CD4-positive, alpha-beta memory T cell (primary cell): ENCODE measurements around the gene RCBTB1. TPM values are rescaled to one million over a fixed set of nuclear protein-coding genes. Genes with fewer than 3 reads are reported as not detected.
A peak's percentile ranks its signal among the peaks of the same experiment; 100 is the strongest.

Experiments
- CTCF ChIA-PET: fragments of 350-600 bp; sonication (Branson Sonifier 250); formaldehyde crosslinking; loops from one replicate; lab custom pipeline; 2021; ENCODE audit warnings: inconsistent platforms; ENCODE audit not compliant: partially characterized antibody; lab: Charles Lee
- POLR2A ChIA-PET: fragments of 350-600 bp; sonication (Branson Sonifier 250); formaldehyde crosslinking; loops from one replicate; lab custom pipeline; 2021; ENCODE audit not compliant: partially characterized antibody; lab: Charles Lee
- DNase-seq, 5 donors: peaks; one replicate each; pipeline versions ENCODE4 v3.0.0 to v3.0.0-alpha.2; 2020 to 2022; ENCODE audit warnings: mixed read lengths in 1 of 5
- H3K27ac ChIP-seq: one replicate; pipeline ENCODE4 v1.7.0; 2013; ENCODE audit warnings: low read depth, low read length
- H3K27me3 ChIP-seq: 2 replicates; pipeline ENCODE4 v1.7.0; 2013; ENCODE audit warnings: mild to moderate bottlenecking, low read length, moderate library complexity; ENCODE audit not compliant: insufficient read depth
- H3K36me3 ChIP-seq: 2 replicates; pipeline ENCODE4 v1.7.0; 2013; ENCODE audit warnings: mild to moderate bottlenecking, low read length, moderate library complexity; ENCODE audit not compliant: insufficient read depth
- H3K4me1 ChIP-seq: 2 replicates; pipeline ENCODE4 v1.7.0; 2013; ENCODE audit warnings: mild to moderate bottlenecking, low read length, moderate library complexity; ENCODE audit not compliant: insufficient read depth
- H3K4me3 ChIP-seq, 2 donors: one replicate each; pipeline ENCODE4 v1.7.0; 2013; ENCODE audit warnings: low read length in 2 of 2, mild to moderate bottlenecking in 1 of 2
- H3K9me3 ChIP-seq, 2 donors: one replicate each; pipeline ENCODE4 v1.7.0; 2013; ENCODE audit warnings: low read length in 2 of 2, control low read depth in 1 of 2; ENCODE audit not compliant: control insufficient read depth in 1 of 2
- H3K27ac Mint-ChIP-seq, 7 donors: one replicate each; pipeline ENCODE4 v1.8.0; 2020 to 2021; ENCODE audit warnings: mixed read lengths in 7 of 7, mild to moderate bottlenecking in 6 of 7, inconsistent platforms in 3 of 7, moderate library complexity in 3 of 7
- H3K27me3 Mint-ChIP-seq, 2 donors: one replicate each; pipeline ENCODE4 v1.8.0; 2020 to 2021; ENCODE audit warnings: mixed read lengths in 2 of 2
- H3K36me3 Mint-ChIP-seq, 2 donors: one replicate each; pipeline ENCODE4 v1.8.0; 2020 to 2021; ENCODE audit warnings: mixed read lengths in 2 of 2, inconsistent platforms in 1 of 2, mild to moderate bottlenecking in 1 of 2
- H3K4me1 Mint-ChIP-seq, 4 donors: one replicate each; pipeline ENCODE4 v1.8.0; 2020 to 2021; ENCODE audit warnings: mixed read lengths in 4 of 4, mild to moderate bottlenecking in 1 of 4
- H3K4me3 Mint-ChIP-seq, 8 donors: one replicate each; pipeline ENCODE4 v1.8.0; 2020 to 2021; ENCODE audit warnings: mixed read lengths in 8 of 8, mild to moderate bottlenecking in 7 of 8, moderate library complexity in 6 of 8, inconsistent platforms in 3 of 8
- H3K9me3 Mint-ChIP-seq, 8 donors: one replicate each; pipeline ENCODE4 v1.8.0; 2020 to 2021; ENCODE audit warnings: mixed read lengths in 8 of 8, mild to moderate bottlenecking in 5 of 8, inconsistent platforms in 3 of 8, moderate library complexity in 1 of 8
- intact Hi-C: fragments of 100-400 bp; cut with micrococcal nuclease; formaldehyde crosslinking; loops from one replicate; pipeline ENCODE4 v1.15.1; 2023
- polyA plus RNA-seq, 2 donors: library from polyadenylated mRNA; unstranded; fragments of 300-500 nt; fragmentation: Illumina TruSeq; gene quantifications; one replicate each; pipeline ENCODE4 v1.2.3, GENCODE V29; 2021
- total RNA-seq, 2 experiments: library from RNA; stranded (reverse); gene quantifications; one replicate each; pipeline ENCODE4 v1.2.3, GENCODE V29; 2021

The RCBTB1 gene
- total and polyA plus RNA-seq, 4 experiments from 2014 or later = 11.2 to 21.3 (median 17.4) TPM

DNA sequence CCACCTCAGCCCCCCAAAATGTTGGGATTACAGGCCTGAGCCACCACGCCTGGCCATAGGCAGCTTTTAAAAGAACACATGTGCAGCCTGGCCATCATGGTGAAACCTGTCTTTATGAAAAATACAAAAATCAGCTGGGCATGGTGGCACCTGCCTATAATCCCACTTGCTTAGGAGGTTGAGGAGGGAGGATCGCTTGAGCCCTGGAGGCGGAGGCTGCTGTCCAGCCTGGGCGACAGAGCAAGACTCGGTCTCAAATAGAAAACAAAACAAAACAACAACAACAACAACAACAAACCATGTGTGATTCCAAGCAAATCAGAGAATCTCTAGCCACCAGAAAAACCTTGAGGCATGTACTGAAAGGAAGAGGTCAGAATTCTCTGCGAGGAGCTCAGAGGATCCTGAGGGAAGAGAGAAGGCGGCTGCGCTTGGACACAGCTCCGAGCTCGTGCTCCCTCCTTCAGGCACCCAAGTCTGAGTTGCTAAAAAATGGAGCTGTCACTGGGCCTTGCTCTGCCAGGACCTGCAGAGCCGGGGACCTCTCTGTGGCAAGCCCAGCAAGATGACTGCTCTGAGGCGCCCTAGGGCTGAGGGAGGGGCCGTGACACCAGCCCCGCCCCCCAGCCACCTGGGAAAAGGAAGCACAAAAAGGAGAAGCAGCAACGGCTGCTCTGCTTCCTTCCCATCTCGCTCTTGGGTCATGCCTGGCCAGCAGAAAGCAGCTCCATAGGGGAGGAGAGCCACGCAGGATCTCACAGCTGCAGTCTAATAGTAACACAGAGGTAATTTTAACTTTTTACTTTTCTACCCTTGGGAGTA is 42.7 kb upstream of the RCBTB1 start, which contains the start of gene ARL11:
Gene ARL11, plus strand, starts transcription at position 677 of the 822 bp plus-strand sequence. CDS start 1,941 bp downstream, outside the sequence.
- peak within 1 kb of the TSS; percentile 67 to 93 (median 82) for H3K4me3 Mint-ChIP-seq
- intact Hi-C loops = no loop called here
- DNase-seq = peak in 3 of 5 donors; percentile 13 to 35 (median 17)
- H3K4me3 ChIP-seq = peak within 1 kb of the TSS; percentile 14 to 29
- no peaks in the 10 kb centered on the region for H3K27me3 ChIP-seq
- H3K27ac Mint-ChIP-seq = peak within 1 kb of the TSS in 5 of 7 donors; percentile 15 to 83 (median 60)
- peaks cover 0 to 1% of the 10 kb centered on the region in 2 donors for H3K27me3 Mint-ChIP-seq
- ChIA-PET POLR2A (no interaction called here), CTCF (interaction anchor here (1.2 to 1.8 kb wide), 2 partner anchors 63 to 163 kb away, joined by 3 to 6 read pairs; partner anchors contain the start of genes EBPL and KPNA3)
- H3K4me1 ChIP-seq = peaks cover 9% of the 10 kb centered on the region
- H3K27ac ChIP-seq = no peak within 1 kb of the TSS
- H3K9me3 Mint-ChIP-seq = no peaks in the 10 kb centered on the region
- H3K9me3 ChIP-seq = no peaks in the 10 kb centered on the region
- H3K36me3 ChIP-seq = no peaks in the 10 kb centered on the region
- peaks cover 4 to 13% (median 11%) of the 10 kb centered on the region in 4 donors for H3K4me1 Mint-ChIP-seq
- no peaks in the 10 kb centered on the region for H3K36me3 Mint-ChIP-seq

DNA sequence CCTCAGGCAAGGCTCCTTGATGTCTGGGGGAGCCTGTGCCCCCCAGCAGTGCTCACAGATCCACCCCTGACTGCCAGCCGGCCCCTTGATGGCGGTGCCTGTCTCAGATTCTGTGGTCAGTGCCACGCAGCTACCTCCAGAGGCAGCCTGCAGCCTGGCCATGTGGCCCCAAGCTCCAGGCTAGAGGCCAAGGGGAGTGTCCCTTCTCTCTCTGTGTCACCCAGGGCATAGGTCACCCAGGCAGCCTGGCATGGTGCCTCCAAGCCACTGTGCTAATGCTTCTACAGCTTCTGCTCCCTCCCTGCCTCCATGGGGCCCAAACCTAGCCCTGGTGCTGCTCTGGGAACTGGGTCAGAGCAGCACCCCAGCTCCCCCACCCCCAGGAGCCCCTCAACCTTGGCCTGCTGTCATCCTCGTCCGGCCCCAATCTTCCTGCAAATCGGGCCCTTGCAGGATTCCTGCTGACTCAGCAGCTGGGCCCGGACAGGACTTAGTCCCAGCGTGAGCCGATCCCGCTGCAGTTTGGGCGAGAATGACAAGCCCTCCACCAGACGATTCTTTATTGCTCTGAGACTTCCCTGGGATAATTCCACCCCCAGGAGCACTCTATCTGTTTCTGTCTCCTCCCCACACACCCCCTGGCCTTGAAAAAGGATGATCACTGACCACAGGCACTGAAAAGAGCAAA is 40.2 kb upstream of the RCBTB1 start:
- H3K9me3 ChIP-seq = no peaks in the 10 kb centered on the region
- no peak overlapping the region for H3K27ac ChIP-seq
- H3K27ac Mint-ChIP-seq = no peak overlapping the region
- no peaks in the 10 kb centered on the region for H3K36me3 ChIP-seq
- no peaks in the 10 kb centered on the region for H3K27me3 ChIP-seq
- peaks cover 0 to 1% of the 10 kb centered on the region in 2 donors for H3K27me3 Mint-ChIP-seq
- DNase-seq = no peak
- POLR2A ChIA-PET = no interaction called here
- no peak overlapping the region for H3K4me3 ChIP-seq
- peaks cover 9% of the 10 kb centered on the region for H3K4me1 ChIP-seq
- peaks cover 4 to 13% (median 11%) of the 10 kb centered on the region in 4 donors for H3K4me1 Mint-ChIP-seq
- intact Hi-C loops = no loop called here
- CTCF ChIA-PET = interaction anchor here (0.9 kb wide), 1 partner anchor 23 kb away, joined by 3 read pairs; no protein-coding TSS in a partner anchor
- H3K4me3 Mint-ChIP-seq = no peak overlapping the region
- no peaks in the 10 kb centered on the region for H3K9me3 Mint-ChIP-seq
- H3K36me3 Mint-ChIP-seq = no peaks in the 10 kb centered on the region

DNA sequence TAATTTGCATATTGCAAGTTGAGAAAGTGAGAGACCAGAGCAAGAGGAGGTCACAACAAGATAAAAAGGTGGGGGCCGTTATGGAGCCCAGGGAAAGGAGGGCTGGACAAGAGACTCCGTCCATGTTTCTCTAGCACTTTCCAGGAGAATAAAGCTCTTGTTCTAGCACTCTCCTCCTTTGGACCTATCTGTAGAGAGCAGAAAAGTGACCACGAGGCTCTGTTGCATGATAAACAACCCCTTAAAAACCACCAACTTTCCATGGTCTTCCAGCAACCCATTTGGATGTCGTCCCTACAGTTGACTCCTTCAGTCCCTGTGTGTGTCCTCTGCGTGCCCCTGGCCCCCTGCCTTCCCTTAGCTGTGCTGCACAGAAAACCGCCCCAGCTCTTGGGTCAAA is 38.9 kb upstream of the RCBTB1 start:
- H3K4me1 ChIP-seq = peaks cover 9% of the 10 kb centered on the region
- intact Hi-C loops = no loop called here
- H3K4me1 Mint-ChIP-seq = peaks cover 3 to 11% (median 10%) of the 10 kb centered on the region in 4 donors
- no peak overlapping the region for H3K4me3 Mint-ChIP-seq
- peak overlapping the region in 1 of 7 donors; percentile 3 for H3K27ac Mint-ChIP-seq
- no peak for DNase-seq
- no peaks in the 10 kb centered on the region for H3K9me3 ChIP-seq
- no peaks in the 10 kb centered on the region for H3K36me3 Mint-ChIP-seq
- H3K36me3 ChIP-seq = no peaks in the 10 kb centered on the region
- no peaks in the 10 kb centered on the region for H3K9me3 Mint-ChIP-seq
- no peak overlapping the region for H3K4me3 ChIP-seq
- H3K27me3 ChIP-seq = no peaks in the 10 kb centered on the region
- ChIA-PET POLR2A (no interaction called here), CTCF (no interaction called here)
- no peak overlapping the region for H3K27ac ChIP-seq
- H3K27me3 Mint-ChIP-seq = peaks cover 2 to 4% of the 10 kb centered on the region in 2 donors

DNA sequence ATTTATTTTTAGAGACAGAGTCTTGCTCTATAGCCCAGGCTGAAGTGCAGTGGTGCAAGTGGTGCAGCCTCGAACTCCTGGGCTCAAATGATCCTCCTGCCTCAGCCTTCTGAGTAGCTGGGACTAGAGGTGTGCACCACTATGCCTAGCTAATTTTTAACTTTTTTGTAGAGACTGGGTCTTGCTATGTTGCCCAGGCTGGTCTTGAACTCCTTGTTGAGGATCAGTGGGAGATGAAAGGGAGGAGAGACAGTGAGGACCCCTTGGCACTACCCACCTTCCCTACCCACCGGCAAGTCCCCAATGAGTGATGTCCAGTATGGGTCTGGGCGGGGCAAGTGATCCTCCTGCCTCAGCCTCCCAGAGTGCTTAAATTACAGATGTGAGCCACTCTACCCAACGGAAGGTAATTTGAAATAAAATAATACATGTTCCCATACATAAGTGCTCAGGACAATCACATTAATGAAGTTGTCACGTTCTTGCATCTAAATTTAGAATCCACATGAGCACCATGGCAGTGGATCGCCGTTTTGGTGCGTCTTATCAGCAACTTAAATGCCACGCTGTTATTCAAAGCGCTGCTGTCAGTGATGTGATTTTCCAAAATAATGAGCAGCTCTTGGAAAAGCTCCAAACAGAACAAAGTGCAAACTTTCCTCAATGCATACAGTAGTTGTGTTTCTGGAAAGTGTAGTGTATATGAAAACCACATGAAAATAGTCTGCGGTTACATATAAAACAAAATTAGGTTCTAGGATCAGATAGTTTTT is 37.0 kb upstream of the RCBTB1 start:
- H3K9me3 ChIP-seq = no peaks in the 10 kb centered on the region
- H3K4me3 ChIP-seq = no peak overlapping the region
- no peaks in the 10 kb centered on the region for H3K9me3 Mint-ChIP-seq
- no peaks in the 10 kb centered on the region for H3K4me1 ChIP-seq
- peaks cover 0 to 3% (median 0%) of the 10 kb centered on the region in 4 donors for H3K4me1 Mint-ChIP-seq
- ChIA-PET CTCF (no interaction called here), POLR2A (no interaction called here)
- H3K27ac Mint-ChIP-seq = no peak overlapping the region
- H3K36me3 ChIP-seq = no peaks in the 10 kb centered on the region
- H3K27me3 Mint-ChIP-seq = peaks cover 4% of the 10 kb centered on the region in 2 donors
- H3K4me3 Mint-ChIP-seq = no peak overlapping the region
- intact Hi-C loops = no loop called here
- no peak overlapping the region for H3K27ac ChIP-seq
- no peaks in the 10 kb centered on the region for H3K27me3 ChIP-seq
- DNase-seq = no peak
- no peaks in the 10 kb centered on the region for H3K36me3 Mint-ChIP-seq

DNA sequence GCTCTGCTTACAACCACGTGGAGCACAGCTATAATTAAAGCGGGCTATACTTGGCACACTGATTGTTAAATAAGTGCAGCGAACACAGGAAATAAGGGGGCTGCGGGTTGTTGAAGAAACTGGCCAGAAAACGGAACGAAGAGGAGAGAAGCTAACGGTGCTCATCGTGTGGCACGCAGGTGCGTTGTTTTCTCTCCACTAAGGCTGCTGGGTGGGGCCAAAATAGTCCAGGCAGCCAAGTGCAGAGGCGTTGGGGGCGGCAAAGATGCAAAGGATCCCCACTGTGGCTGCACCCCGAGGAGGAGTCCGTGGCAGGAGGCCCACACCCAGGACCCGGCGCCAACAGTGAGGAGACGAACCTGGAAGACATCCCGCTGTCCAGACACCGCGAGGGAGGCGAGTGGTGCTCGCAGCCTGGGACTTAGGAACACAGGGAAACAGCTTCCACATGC is 34.8 kb upstream of the RCBTB1 start:
- no peak for DNase-seq
- POLR2A ChIA-PET = no interaction called here
- intact Hi-C loops = no loop called here
- peaks cover 4% of the 10 kb centered on the region in 2 donors for H3K27me3 Mint-ChIP-seq
- H3K9me3 ChIP-seq = no peaks in the 10 kb centered on the region
- H3K36me3 Mint-ChIP-seq = no peaks in the 10 kb centered on the region
- peak overlapping the region in 2 of 8 donors; percentile 55 to 67 for H3K4me3 Mint-ChIP-seq
- peaks cover 0 to 3% (median 0%) of the 10 kb centered on the region in 4 donors for H3K4me1 Mint-ChIP-seq
- H3K4me3 ChIP-seq = no peak overlapping the region
- no peaks in the 10 kb centered on the region for H3K36me3 ChIP-seq
- H3K27me3 ChIP-seq = no peaks in the 10 kb centered on the region
- H3K27ac Mint-ChIP-seq = peak overlapping the region in 1 of 7 donors; percentile 29
- H3K27ac ChIP-seq = no peak overlapping the region
- H3K9me3 Mint-ChIP-seq = no peaks in the 10 kb centered on the region
- CTCF ChIA-PET = interaction anchor here (0.6 to 1.0 kb wide), 2 partner anchors 11 to 227 kb away, joined by 3 to 5 read pairs; no protein-coding TSS in a partner anchor
- H3K4me1 ChIP-seq = no peaks in the 10 kb centered on the region

DNA sequence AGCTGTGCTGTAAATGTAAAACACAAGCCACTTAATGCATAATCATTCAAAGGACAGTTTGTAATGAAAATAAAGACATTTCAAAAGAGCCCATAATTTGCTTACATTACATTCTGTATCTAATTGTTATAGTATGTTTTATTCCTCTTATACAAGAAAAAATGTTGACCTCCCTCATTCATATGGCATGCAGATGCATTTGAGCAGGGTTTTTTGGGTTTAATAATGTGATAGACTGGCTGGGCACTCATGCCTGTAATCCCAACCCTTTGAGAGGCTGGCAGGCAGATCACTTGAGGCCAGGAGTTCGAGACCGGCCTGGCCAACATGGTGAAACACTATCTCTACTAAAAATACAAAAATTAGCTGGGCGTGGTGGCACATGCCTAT is 31.3 kb upstream of the RCBTB1 start:
- intact Hi-C loops = no loop called here
- Histone ChIP-seq H3K36me3 (no peaks in the 10 kb centered on the region), H3K4me1 (no peaks in the 10 kb centered on the region), H3K4me3 (no peak overlapping the region), H3K27ac (no peak overlapping the region), H3K9me3 (no peaks in the 10 kb centered on the region), H3K27me3 (no peaks in the 10 kb centered on the region)
- ChIA-PET POLR2A (no interaction called here), CTCF (no interaction called here)
- Mint-ChIP-seq H3K36me3 (peaks cover 0 to under 1% of the 10 kb centered on the region in 2 donors), H3K27me3 (peaks cover 3 to 4% of the 10 kb centered on the region in 2 donors), H3K27ac (no peak overlapping the region), H3K9me3 (peaks cover 0 to 9% (median under 1%) of the 10 kb centered on the region in 8 donors), H3K4me1 (peaks cover 0 to 3% (median 0%) of the 10 kb centered on the region in 4 donors), H3K4me3 (no peak overlapping the region)
- no peak for DNase-seq
